Fibroblast of villous mesenchyme (primary cell): Measurements from ENCODE around the gene SLC19A2. TPM values are rescaled to one million over a fixed set of nuclear protein-coding genes. Genes with fewer than 3 reads are reported as not detected.

Source experiments
- DNase-seq: peaks from one replicate; pipeline ENCODE4 v3.0.0-alpha.2; 2010; ENCODE audit warnings: low read depth
- H3K4me3 ChIP-seq: 2 replicates; pipeline ENCODE4 v1.5.1; 2011; ENCODE audit warnings: low read depth, mild to moderate bottlenecking, low read length
- CTCF ChIP-seq: IDR thresholded peaks from 2 replicates; pipeline ENCODE4 v1.5.1; 2012; ENCODE audit warnings: low read depth, mild to moderate bottlenecking, low read length; ENCODE audit not compliant: insufficient read depth
- total RNA-seq: library from RNA; depleted of rRNA; stranded (reverse); fragments of >200 nt; gene quantifications from 2 replicates; pipeline ENCODE4 v1.2.3, GENCODE V29; 2012

Gene SLC19A2
- total RNA-seq, 1 donor = 7.3 TPM

GRCh38 chr1:169527451-169528214 lies 41.9 kb upstream of the SLC19A2 start:
- no peak overlapping the region for H3K4me3 ChIP-seq
- peak; percentile 32 for DNase-seq
- TF ChIP-seq CTCF = no peak

- no peak for DNase-seq
- H3K4me3 ChIP-seq = no peak overlapping the region
- TF ChIP-seq CTCF = no peak
Measured at GRCh38 chr1:169527001-169527400, 41.3 kb upstream of the SLC19A2 start.

- DNase-seq = no peak
- no peak overlapping the region for H3K4me3 ChIP-seq
- no peak for TF ChIP-seq CTCF
Measured at GRCh38 chr1:169526120-169526832, 40.5 kb upstream of the SLC19A2 start.

GRCh38 chr1:169525391-169525790 lies 39.6 kb upstream of the SLC19A2 start:
- no peak overlapping the region for H3K4me3 ChIP-seq
- DNase-seq = no peak
- TF ChIP-seq CTCF = no peak

- no peak overlapping the region for H3K4me3 ChIP-seq
- DNase-seq = no peak
- TF ChIP-seq CTCF = no peak
Measured at GRCh38 chr1:169523904-169524303, 38.2 kb upstream of the SLC19A2 start.

- no peak overlapping the region for H3K4me3 ChIP-seq
- DNase-seq = no peak
- TF ChIP-seq CTCF = no peak
Measured at GRCh38 chr1:169521226-169521625, 35.5 kb upstream of the SLC19A2 start.
